ENCODE results near the gene GMDS.

DNA sequence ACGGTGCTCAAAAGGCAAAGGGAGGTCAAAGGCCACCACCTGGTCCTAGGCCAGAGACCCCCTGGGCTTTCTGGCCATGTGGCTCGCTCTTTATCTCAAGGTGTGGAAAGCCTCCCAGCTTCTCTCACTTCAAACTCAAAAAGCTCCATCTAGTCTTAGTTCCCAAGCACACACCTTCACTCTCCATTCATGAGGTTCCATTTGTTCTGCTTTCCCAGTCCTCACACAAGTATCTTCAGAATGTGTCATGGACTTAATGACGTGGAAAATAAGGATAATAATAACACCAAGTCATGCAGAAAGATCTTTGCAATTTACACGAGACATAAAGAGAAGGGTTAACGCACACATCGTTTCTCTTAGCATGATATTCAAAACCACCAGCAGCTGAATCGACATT, 219.3 kb downstream of the GMDS start:
- TF ChIP-seq EZH2 (IDR thresholded peaks at IDR 0.05; ENCODE audit: insufficient read depth, poor library complexity, severe bottlenecking) (no peak), EZH2phosphoT487 (IDR thresholded peaks at IDR 0.05; ENCODE audit: insufficient read depth, low read depth) (no peak)
